HepG2 (cell line): ENCODE data around the gene NCOA4.

Experiments
- HNF4G ChIP-seq, 2 experiments: sonication (generic) in 1 of 2; formaldehyde crosslinking in 1 of 2; IDR thresholded peaks; 2 replicates each; pipeline versions ENCODE4 v1.4.0 to v1.6.1; 2011 to 2020; ENCODE audit warnings: borderline replicate concordance in 2 of 2, low read depth in 2 of 2, mild to moderate bottlenecking in 2 of 2, low read length in 1 of 2, missing genetic modification reagents in 1 of 2, moderate library complexity in 1 of 2
- KDM2A ChIP-seq: sonication (generic); formaldehyde crosslinking; IDR thresholded peaks from 2 replicates; pipeline ENCODE4 v1.4.0; 2020; ENCODE audit warnings: low read depth, missing genetic modification reagents, borderline replicate concordance
- POLR2A ChIP-seq, 2 experiments: IDR thresholded peaks; 2 replicates each; pipeline ENCODE4 v1.6.1; 2011; ENCODE audit warnings: low read depth in 2 of 2, low read length in 2 of 2, mild to moderate bottlenecking in 1 of 2, moderate library complexity in 1 of 2; ENCODE audit not compliant: insufficient read depth in 1 of 2
- RAD21 ChIP-seq: fragments of 450-650 bp; formaldehyde crosslinking; IDR thresholded peaks from 2 replicates; pipeline ENCODE4 v1.5.0; 2020; ENCODE audit warnings: mild to moderate bottlenecking
- SMARCC2 ChIP-seq: fragments of 450-650 bp; IDR thresholded peaks from 2 replicates; pipeline ENCODE4 v1.6.1; 2017; ENCODE audit warnings: antibody characterized with exemption, mild to moderate bottlenecking
- YY1 ChIP-seq: IDR thresholded peaks from 2 replicates; pipeline ENCODE4 v1.6.1; 2011; ENCODE audit warnings: low read length, low read depth, moderate library complexity, mild to moderate bottlenecking; ENCODE audit not compliant: insufficient read depth, insufficient replicate concordance
- TF ChIP-seq, protein P1 (sequence below): sonication (generic); formaldehyde crosslinking; IDR thresholded peaks from 2 replicates; pipeline ENCODE4 v1.5.0; 2020; ENCODE audit warnings: mild to moderate bottlenecking, missing genetic modification reagents, moderate library complexity

DNA sequence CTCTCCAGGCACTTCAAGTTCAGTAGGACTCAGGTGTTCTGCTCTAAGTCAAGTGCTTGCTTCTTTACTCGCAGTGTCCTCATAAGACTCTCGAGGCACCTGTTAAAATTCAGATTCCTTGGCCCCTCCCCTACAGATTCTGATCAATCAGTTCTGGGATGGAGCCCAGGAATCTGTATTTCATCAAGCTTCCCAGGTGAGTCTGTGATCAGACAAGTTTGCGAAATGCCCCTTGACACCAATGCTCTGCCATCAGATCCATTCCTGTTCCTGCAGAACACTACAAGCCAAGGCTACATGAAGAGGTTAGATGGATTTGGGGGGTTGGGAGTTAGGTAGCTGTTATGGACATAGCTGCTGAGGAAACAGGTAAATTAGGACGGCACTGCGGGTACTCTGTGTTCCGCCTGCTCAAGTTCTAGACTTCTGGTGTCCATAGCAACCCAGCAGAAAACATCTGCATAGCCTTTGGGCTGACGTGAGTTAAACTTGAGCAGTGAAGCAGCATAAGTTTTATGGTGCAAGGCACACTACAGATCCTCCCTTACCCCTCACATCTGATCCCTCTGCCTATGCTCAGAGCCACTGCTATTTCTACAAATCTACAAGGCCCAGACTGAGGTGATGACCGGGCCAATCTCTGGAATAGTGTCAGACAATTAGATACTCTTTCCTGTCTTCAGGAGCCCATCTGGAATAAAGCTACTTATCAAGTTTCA is 6.8 kb upstream of the NCOA4 start:
- no peak for TF ChIP-seq KDM2A (CRISPR knock-in tag)
- TF ChIP-seq HNF4G (IDR thresholded peaks at IDR 0.05; ENCODE audit: borderline replicate concordance, low read depth, low read length) = no peak
- no peak for TF ChIP-seq HNF4G (CRISPR knock-in tag; IDR thresholded peaks at IDR 0.05; ENCODE audit: borderline replicate concordance, low read depth)
- no peak for TF ChIP-seq RAD21 (CRISPR knock-in tag)
- no peak for TF ChIP-seq YY1
- no peak for TF ChIP-seq SMARCC2
- TF ChIP-seq POLR2A (IDR thresholded peaks at IDR 0.05; ENCODE audit: insufficient read depth in 1 of 2, low read depth in 2 of 2, low read length in 2 of 2) = no peak
- TF ChIP-seq, protein P1, sequence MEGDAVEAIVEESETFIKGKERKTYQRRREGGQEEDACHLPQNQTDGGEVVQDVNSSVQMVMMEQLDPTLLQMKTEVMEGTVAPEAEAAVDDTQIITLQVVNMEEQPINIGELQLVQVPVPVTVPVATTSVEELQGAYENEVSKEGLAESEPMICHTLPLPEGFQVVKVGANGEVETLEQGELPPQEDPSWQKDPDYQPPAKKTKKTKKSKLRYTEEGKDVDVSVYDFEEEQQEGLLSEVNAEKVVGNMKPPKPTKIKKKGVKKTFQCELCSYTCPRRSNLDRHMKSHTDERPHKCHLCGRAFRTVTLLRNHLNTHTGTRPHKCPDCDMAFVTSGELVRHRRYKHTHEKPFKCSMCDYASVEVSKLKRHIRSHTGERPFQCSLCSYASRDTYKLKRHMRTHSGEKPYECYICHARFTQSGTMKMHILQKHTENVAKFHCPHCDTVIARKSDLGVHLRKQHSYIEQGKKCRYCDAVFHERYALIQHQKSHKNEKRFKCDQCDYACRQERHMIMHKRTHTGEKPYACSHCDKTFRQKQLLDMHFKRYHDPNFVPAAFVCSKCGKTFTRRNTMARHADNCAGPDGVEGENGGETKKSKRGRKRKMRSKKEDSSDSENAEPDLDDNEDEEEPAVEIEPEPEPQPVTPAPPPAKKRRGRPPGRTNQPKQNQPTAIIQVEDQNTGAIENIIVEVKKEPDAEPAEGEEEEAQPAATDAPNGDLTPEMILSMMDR (CRISPR knock-in tag) = no peak
